GM21529 (cell line): Measurements from ENCODE around the gene BNIP1.

Experiments used
- ATAC-seq: cut with Tn5 transposase; IDR thresholded peaks from one replicate; pipeline ENCODE4 v1.9.1; 2021; ENCODE audit not compliant: unreplicated experiment

Gene BNIP1

DNA sequence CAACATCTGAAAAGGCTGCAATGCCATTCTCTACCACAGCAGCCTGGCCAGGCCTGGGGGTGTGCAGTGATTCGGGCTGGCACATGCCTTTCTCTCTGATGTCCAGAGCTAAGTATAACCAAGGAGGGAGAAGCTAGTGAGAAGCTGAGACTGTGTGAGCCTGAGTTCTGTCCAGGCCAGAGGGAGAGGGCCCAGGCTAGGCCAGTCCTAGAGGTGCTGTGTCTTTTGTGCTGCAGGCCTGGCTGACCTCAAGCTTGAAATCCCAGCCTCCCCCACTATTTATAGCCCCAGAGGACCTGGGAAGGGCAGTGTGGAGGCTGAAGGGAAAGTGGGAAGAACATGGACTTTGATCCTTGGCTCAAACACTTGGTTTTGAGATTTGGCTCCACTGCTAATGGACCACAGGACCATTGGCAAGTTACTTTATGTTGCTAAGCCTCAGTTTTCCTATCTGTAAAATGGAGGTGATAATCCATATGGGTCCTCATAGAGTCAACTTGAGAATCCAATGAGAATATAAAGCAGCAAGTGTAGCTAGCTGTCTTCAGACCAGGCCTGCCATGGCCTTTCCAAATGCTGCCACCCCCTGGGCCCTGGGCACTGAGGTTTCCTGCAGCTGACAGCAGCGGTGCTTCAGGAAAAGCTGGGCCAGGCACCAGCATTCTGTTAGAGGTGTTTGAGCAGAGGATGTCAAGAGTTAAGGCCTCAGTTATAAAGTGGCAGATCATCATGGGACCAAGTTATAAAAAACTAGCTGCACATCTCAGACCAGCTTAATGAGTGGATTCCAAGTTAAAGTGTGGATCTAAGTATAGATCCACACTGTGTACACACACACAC lies 21.1 kb downstream of the BNIP1 start:
- no peak for ATAC-seq

DNA sequence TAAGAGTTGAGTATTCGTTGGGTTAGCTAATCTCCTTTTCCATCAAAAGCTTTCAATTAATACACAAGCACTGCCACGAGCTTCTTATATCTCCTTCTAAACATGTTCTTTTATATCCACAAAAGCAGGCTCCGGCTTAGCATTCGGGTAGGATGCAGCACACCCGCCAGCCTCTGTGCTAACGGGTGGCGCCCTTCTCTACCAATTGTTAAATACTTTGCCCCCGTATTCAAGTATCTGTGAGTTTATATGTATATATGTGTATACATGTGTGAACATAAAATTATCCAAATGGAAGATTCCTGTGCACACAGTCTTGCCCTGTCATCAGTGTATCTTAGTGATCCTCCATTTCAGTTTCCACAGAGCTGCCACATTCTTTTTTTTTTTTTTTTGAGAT lies 27.8 kb downstream of the BNIP1 start:
- ATAC-seq: no peak

DNA sequence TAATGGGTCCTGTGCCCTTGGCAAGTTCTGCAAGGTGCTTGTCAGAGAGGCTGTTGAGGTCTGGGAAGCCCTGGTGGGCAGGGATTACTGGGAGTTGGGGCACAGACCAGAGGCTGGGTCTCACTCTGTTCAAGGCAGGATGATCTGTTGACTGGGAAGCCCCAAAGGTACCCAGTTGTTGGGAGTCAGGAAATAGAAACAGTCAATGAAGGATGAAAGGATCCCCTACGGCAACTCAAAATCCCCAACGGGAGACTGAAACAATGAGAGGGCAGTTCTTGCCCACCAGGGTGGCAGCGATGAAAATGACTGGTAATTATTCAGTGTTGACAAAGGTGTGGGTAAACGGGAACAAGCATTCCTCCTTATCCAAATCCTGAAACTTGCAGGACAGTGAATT lies 31.2 kb downstream of the BNIP1 start:
- no peak for ATAC-seq

DNA sequence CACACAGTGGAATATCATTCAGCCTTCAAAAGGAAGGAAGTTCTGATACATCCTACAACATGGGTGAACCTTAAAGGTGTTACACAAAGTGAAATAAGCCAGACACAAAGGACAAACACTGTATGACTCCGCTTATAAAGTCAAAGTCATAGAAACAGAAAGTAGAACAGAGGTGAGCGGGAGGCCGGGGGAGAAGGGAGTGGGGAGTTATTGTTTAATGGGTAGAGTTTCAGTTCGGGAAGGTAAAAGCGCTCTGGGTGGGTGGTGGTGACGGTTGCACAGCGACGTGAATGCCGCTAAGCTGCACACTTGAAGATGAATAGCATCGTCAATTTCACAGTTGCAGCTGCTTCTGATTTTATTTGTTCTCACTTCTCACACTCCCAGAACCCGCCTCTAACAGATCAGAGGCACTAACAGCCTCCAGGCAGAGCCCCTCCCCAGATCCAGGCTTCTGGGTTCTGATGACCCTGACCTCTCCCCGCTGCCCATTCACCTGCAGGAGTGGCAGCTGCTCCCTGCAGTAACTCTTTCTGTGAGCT lies 34.1 kb downstream of the BNIP1 start:
- no peak for ATAC-seq

DNA sequence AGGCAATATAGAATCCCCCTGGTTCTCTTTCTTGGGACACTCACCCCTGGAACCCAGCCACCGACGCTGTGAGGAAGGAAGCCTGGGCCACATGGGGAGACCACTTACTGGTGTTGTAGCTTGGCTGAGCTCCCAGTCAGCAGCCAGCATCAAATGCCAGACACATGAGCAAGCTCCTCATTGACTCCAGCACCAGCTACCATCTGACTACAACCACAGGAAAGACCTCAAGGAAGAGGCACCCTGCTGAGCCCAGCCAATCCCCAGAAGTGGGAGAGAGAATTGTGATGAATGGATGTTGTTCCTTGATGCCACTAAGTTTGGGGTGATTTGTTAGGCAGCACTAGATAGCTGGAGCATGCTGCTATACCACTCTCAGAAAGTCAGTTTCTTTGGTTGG lies 36.0 kb downstream of the BNIP1 start:
- no peak for ATAC-seq

DNA sequence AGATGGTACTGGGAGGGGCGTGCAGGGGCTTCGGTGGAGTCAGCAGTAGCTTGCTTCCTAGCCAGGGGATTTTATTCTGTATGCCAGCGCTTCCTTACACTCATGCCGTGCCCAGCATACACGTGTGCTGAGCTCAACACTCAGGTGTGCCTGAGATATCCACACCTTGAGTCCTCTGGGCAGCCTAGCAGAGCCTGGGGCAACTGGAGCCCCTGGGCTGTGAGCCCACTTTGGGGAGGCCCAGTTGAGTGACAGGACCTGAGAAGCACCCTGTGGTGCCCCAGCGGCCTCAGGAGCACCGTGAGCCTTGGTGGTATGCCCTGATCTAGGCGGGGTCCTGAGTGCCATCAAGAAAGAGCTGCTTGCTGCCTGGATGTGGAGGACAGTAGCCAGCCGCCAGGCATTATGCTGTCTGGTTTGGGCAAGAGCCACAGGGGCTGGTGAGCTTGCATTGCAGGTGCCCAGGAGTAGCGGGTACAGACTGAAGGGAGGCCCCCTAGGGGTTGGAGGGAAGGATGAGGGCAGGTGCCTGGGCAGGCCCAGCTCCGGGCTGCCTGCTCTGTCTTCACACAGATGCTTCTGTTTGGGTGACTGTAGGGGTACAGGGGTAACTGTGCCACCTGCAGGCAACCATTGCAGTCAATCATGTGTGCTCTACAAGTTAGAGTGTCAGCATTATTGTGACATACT lies 42.9 kb downstream of the BNIP1 start:
- no peak for ATAC-seq

DNA sequence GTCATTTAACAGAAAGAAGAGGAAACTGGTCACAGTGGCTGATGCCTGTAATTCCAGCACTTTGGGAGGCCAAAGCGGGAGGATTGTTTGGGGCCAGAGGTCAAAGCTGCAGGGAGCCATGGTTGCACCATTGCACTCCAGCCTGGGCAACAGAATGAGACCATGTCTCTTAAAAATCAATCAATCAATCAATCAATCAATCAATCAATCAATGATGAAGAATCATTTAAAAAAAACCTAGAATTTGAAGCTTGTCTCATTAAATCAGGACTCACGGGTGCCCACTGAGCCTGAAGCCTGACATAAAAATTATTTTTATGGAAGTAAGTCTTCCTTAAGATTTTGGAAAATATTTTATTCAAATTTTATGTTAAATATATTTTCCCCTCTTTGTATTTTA lies 43.9 kb downstream of the BNIP1 start:
- no peak for ATAC-seq

DNA sequence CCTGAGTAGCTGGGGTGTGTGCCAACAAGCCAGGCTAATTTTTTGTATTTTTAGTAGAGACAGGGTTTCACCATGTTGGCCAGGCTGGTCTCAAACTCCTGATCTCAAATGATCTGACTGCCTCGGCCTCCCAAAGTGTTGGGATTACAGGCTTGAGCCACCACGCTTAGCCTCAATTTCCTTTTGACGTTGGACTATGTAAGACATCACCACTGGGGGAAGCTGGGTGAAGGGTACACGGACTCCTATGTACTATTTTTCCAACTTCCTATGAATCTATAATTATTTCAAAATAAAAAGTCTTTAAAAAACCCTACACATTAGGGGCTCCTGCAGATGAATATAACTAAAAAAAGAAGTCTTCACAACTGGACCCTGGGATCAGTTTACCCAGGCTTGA lies 46.7 kb downstream of the BNIP1 start:
- no peak for ATAC-seq

DNA sequence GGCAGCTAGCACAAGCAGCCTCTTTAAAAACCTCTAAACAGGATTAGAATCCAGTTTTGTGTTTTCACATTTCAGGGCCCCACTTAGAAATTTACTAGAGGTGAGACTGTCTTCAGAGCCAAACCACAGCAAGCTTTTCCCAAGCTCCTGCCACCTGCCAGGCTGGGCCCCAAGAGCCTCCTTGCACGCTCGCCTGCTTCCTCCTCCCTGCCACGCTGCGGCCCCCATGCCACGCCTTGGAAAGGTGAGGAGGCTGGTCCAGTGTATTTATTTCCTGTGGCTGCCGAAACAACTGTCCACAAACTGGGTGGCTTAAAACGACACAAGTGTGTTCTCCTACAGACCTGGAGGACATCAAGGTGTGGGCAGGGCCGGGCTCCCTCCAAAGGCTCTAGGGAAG lies 47.2 kb downstream of the BNIP1 start:
- no peak for ATAC-seq

DNA sequence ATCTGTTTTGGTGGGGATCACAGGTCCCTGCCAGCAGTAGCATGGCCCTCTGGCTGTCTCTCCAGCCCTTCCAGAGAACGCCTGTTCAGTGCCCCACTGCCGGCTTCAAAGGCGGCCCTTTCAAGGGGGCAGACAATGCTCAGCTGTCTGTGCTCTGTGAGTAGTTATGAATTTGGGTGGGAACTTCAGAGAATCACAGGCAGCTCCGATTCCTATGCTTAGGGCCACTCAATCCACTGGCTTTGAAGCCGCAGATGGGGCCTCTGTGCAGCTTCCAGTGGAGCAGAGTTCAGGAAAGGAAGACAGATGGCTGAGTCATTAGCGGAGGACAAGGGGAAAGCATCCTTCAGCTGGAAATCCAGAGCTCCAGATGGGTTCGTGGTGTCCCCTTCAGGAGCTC lies 48.2 kb downstream of the BNIP1 start:
- ATAC-seq: no peak

DNA sequence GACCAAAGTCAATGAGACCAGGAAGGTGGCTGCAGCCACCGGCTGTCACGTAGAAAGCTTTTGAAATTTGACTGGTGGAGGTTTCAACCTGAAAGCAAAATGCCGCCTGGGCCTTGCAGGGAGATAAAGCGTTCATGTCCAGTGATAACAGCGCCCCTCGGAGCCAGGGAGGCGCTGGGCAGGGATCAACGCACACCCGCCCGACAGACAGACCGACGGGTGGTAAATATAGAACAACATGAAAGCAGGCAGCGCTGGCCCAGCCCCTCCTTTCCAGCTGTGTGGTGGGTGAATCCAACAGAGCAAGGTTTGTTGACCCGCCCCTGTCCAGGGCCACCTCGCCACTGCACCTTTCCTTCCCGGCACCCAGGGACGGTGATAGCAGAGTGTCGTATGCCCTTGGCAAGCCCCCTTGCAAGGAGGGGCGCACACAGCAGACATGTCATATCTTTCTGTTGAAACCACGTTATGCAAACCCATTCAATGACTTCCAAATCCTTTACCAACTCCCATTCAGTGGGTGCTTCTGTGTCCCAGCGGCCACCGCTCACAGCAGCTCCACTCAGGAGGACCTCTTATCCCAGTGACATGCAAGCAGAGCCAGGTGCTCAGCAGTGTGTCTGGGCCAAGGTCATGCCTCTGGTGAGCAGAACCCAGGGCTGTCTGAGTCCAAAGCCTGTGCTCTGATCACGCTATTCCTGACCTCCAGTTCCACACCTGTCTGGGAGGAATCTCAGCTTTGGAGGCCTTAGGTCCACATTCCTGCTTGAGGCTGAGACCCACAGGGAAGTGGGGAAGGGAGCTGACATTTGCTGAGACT lies 52.0 kb downstream of the BNIP1 start:
- ATAC-seq: no peak

DNA sequence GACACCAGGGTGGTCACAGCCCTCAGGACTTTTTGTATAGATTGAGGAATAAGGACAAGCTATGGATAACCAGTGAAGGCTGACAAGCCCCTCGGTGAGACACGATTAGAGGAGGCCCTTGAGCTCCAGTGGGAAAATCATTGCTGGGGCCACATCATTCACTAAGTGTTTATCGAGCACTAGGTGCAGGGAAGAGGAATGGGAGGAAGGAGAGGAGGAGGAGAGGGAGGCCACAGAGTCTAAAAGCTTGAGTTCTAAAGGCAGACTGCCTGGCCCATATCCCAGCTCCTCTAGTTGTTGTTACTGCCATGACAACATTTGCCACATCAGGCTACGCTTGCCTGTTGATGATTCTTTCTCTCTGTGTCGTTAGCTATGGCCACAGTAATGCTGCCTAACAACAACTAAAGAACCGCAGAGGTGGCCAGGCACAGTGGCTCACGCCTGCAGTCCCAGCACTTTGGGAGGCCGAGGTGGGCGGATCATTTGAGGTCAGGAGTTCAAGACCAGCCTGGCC lies 53.1 kb downstream of the BNIP1 start:
- no peak for ATAC-seq

DNA sequence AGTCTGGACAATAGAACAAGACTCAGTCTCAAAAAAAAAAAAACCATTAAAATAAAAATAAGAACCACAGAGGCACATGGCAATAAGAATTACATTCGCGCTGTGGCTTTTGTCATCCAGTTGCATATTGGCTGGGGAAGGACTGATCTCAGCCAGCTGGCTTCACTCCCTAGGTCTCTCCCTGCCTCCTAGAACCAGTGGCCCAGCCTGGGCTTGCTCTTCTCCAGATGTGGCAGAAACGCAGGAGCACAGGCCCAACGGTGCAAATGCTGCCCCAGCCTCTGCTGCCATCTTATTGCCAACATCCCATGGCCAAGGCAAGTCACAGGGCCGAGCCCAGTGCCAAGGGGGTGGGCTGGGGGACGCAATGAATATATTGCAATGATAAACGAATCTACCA lies 53.7 kb downstream of the BNIP1 start:
- no peak for ATAC-seq

DNA sequence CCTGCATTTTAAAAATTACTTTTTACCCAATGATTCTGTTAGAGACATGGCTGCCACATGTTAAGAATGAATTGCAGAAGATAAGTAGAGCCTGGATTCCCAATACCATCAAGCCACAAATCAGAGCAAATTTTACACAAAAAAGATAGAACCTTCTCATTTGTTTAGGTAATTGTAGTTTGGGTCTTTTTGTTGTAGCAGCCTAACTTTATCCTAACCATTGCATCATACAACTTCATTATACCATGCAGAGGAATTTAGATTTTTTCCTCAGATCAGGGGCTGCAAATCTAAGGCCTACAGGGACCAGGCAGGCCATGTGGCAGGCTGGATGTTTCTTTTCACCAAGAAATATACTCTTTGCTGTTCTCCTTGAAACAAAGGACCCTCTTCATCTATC lies 56.0 kb downstream of the BNIP1 start:
- ATAC-seq: no peak

DNA sequence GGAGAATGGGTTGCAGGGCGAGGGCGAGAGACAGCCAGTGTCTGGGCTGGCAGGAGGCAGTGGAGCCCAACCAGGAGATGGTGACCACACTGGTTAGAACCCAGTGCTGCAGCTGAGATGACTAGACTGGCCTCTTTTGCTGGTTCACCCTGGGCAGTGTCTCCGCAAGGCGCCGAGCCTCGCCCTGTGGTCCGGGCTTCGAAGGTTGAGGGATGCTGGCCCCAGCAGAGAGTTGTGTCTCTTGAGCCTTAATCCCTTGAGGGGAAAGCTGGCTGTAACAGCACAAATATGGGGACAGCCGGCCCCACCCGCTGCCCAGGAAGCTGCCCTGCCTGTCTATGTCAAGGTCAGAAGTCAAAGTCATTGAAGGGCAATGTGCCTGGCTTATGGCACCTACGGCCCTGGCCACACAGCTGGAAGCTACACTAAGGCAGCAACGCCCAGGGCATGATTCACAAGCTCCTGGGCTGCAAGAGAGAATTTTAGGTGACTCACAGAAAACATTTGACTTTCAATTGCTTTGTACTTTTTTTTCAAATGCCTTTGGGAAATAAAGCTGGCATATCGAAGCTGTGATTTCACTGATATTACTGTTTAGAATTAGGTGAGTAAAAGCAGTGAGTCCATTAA lies 57.4 kb downstream of the BNIP1 start:
- ATAC-seq: no peak

DNA sequence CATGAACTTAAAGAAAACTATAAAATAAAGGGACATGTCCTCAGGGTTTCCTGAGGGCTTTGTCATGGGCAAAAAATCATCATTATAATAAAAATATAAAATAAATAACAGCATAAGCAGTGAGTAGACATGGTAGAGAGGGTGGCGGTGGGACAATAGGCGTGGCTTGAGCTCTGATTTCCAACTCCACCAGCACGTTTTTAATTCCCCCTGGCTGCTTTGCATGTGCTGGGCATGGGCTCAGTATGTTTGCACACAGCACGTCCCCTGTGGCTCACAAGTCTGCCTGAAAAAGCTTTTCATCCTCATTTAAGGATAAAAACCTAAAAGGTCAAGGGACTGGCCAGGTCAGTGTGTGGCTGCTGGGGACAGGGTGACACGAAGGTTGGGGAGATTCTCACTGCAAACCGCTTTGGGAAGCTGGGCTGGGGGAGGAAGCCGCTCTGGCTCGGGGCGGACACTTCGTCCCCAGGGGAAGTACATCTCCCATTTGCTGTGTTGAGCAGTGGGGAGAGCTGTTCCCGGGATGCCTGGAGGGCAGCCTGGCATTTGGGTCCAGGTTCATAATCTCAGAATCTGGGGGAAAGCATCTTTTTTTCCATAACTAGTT lies 58.0 kb downstream of the BNIP1 start:
- ATAC-seq: no peak

DNA sequence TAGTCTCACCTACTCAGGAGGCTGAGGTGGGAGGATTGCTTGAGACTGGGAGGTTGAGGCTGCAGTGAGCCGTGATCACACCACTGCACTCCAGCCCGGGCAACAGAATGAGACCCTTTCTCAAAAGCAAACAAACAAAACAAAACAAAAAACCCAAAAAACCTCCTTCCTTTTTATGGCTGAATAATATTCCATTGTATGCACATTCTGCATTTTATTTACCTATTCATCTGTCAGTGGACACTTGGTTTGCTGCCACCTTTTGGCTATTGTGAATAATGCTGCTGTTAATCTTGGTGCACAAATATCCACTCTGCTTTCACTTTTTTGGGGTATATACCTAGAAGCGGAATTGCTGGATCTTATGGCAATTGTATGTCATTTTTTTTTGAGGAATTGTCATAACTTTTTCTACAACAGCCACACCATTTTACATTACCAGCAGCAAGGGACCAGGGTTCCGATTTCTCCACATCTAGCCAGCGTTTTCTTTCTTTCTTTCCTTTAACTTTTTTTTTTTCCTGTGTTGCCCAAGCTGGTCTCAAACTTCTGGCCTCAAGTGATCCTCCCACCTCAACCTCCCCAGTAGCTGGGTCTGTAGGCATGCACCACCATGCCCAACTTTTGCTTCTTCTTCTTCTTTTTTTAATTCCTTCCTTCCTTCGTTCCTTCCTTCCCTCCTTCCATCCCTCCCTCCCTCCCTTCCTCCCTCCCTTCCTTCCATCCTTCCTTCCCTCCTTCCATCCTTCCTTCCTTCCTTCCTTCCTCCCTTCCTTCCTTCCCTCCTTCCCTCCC lies 60.1 kb downstream of the BNIP1 start:
- no peak for ATAC-seq

DNA sequence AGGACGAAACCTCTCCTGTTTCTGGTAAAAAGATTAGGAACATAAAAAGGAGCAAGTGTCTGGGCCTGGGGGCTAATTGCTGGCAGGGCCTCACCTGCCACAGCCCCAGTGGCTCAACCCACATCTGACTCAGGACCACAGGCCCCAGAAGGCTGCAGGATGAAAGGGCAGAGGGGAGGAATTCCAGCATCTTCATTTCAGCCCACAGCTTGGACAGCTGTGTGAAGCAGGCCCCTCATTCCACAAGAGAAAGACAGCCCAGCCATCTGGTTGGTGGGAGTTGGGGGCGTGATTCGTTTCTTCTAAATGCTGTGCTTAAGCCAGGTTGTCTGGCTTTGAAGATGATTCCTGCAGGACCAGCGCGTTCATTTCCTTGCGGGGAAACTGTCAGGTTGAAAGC lies 61.6 kb downstream of the BNIP1 start:
- no peak for ATAC-seq

DNA sequence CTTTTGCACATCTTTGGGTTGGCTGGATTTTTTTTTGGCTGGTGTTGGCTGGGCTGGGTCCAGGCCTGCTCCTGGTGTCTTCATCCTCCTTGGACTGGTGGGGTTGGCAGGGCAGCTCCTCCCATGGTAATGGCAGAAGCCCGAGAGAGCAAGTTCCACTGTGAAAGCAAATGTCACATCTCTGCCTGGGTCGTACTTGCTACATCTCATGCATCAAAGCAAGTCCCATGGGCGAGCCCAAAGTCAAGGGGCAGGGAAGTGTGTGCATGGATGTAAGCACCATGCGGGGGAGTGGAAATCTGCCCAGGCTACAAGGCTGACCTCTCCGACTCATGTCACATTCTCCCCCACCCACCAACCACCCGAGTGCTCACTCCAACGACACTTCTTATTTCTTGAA lies 64.0 kb downstream of the BNIP1 start:
- no peak for ATAC-seq

DNA sequence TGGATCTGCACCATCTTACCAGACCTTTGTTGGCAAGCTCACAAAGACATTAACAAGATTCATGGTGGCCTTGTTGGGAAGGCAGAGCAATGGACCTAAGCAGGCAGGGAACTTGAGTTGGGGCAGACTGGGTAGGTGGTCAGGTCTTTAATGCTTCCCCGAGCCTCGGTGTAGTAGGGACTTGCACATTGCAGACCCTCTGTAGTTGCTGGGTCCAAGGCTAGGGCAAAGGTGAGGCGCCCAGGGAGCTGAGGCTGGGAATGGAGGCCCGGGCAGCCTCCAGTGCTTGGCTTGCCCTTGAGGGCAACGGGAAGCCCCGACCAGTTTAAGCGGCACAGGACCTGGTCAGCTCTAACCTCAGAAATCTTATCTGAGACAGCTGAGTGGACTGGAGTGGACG lies 66.5 kb downstream of the BNIP1 start:
- ATAC-seq: no peak
